HG03432 (cell line): ENCODE results near the gene SUPT20HL1.
"Not testable (repeated sequence)": the region's sequence is repeated elsewhere in the genome, so short reads cannot be mapped to it uniquely, and the experiment has no call there.

Experiments used
- ATAC-seq: cut with Tn5 transposase; IDR thresholded peaks from one replicate; pipeline ENCODE4 v1.9.1; 2021; ENCODE audit warnings: mild to moderate bottlenecking, moderate library complexity; ENCODE audit not compliant: unreplicated experiment

SUPT20HL1 gene

DNA sequence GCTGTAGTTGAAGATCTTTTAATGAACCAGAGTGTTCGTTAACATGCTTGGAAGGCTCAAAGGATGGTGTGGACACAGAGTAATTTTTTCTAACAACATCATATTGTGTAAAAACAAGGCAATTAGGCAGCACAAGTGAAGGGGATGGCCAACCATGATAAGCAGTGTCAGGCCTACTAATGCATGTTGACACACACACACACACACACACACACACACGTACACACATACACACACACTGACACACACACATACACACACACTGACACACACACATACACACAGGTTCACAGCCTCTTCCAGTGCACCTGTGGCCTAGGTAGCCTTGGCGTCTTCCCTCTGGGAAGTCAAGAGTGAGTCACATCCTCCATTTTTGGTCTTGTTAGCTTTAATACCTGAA, at the start of gene SUPT20HL1:
TSS of gene SUPT20HL1 (plus strand) at position 368 of the 400 bp plus-strand sequence. CDS start 2,122 bp downstream, outside the sequence.
- no peak for ATAC-seq

DNA sequence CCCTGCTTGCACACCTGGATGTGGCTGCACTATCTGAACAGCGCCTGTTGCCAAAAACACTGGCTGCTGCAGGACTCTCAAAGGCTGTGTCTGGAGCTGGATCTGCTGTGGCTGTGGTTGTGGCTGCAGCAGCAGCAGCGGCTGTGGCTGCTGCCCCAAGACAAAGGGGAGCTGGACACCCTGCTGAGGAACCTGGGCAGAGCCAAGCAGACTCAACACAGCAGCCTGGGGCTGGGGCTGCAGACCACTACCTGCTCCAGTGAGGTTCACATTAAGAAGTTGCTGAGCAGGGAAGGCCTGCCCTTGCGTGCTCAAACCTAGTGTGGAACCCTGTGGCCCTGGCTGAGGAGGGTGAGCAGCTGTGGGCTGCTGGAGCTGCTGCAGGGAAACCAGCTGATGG, 49.5 kb upstream of the SUPT20HL1 start:
- not testable (repeated sequence) for ATAC-seq

DNA sequence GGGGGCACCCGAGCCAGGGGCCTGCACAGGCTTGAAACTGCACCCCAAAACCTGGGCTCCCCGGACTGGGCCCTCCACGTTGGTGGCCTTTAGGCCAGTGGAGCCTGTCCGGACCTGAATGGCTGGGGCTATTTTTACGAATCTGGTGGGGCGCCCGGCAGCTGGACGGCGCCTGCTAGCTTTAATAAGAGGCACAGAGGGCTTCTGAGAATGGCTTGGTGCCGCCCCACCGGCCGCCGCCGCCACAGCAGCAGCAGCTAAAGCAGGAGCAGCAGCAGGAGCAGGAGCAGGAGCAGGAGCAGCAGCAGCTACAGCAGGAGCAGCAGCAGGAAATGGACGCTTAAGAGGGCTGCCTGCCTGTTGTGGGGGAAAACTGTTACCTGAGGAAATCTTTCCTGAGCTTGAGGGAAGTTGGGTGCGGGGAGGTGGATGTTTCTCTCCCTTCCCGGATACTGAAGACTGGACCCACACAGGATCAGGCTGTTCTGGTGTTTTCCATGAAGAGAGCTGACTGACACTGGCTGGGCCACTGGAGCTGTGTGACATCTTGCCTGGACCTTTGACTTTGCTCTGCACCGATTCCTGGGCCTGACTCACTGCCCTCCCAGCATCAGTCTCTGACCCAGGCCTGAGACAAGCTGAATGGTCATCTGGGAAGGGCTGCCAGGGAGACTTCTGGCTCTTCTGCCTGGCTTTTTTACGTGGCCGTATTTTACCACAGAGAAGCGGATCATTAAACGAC, 48.8 kb upstream of the SUPT20HL1 start:
- not testable (repeated sequence) for ATAC-seq

DNA sequence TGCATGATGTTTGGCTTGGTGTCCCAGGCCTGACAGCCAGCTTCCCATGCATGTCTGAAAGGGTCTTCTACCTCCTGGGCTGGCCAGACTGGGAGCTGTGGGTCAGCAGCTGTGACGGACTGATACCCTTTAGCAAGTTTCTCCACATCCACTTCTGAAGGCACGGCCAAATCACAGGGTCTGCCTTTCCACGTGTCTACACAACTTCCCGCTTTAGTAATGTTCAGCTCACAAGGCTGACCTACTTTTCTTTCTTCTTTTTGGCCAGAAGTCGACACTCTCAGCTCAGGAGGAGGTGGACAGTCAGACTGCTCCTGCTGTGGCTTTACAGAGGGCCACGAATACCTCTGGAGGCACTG, 48.2 kb upstream of the SUPT20HL1 start:
- ATAC-seq: not testable (repeated sequence)

DNA sequence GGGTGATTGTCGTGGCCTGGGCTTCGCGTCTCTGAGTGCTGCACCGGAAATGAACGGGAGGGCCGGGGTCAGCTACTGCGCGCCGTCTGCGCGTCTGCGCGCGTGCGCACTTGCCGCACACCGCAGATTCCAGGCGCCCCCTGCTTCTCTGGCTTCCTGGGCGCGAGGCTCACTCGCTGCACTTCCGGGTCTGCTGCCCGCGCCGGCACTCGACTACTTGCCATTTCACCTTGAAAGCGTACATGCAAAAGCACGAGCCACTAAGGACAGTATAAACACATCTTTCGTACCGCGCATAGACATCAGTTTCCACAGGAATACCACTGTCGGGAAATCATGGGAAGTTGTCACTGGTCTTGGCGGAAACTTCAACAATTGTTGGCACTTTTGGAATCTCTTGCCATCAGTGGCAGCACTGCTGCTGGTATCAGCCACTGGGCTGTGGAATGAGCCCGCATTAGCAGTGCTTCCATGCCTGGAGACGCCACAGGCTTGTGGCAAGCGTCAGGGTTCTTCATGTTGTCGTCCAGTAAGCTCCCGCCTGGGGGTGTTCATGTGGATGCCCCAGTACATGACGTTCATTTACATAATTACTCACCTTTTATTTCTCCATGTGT, 46.3 kb upstream of the SUPT20HL1 start, which contains the start of gene SUPT20HL2:
TSS of gene SUPT20HL2 (minus strand) at position 51 of the 617 bp plus-strand sequence. CDS start 754 bp downstream, outside the sequence.
- ATAC-seq: no peak

DNA sequence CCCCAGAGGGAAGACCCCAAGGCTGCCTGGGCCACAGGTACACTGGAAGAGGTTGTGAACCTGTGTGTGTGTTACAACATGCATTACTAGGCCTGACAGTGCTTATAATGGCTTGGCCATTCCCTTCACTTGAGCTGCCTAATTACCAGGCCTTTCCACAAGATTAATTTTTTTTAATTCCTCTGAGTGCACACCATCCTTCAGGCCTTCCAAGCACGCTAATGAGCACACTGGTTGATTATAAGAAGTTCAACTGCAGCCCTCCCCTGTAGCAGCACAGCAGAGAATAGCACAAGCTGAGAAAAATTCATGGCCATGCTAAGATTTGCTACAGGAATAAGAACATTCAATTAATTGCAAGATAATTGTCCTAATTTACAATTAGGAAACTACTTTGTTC, 44.3 kb upstream of the SUPT20HL1 start:
- ATAC-seq: no peak

DNA sequence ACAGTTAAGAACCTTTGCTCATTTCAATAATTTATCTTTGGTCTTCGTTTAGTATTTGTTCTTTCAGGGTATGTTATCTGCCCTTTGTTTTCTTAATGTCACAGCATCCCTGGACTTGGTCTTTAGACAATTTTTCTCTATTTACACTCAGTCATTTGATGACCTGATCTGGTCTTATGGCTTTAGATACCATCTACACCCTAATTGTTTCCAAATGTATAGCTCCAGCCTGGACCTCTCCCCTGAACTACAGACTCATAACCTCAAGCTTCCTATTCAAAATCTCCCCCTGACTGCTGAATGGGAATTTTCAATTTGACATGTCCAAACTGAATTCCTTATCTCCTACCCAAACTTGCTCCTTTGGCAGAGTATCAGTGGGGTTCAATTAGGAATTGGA, 42.9 kb upstream of the SUPT20HL1 start:
- ATAC-seq: no peak

DNA sequence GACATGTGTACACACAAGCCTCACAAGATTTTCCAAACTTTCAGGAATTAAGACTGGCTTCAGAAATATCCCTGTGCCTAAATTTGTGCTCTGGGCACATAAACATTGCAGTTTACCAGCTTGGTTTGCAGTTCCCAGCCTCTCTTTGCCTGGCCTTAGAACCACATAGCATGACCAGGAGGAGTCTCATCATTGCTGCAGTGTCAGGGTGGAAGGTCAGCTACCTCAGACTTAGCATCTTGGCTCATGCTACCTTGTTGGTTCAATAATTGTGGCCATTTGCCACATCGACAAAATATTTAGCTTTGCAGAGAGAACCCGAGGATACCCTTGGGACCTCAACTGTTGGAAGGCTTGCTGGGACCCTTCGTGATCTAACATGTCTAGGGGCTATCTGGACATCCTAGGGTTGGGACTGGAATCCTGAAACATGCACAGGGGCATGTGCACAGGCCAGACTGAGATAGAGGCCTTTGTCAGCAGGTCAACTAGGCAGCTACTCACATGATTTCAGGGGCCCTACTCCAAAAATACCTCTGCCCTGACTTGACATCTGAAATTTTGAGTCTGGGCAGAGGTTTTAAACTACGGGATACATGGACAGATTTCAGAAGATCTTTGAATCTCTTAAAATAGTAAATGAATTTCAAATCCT, 38.6 kb upstream of the SUPT20HL1 start:
- no peak for ATAC-seq

DNA sequence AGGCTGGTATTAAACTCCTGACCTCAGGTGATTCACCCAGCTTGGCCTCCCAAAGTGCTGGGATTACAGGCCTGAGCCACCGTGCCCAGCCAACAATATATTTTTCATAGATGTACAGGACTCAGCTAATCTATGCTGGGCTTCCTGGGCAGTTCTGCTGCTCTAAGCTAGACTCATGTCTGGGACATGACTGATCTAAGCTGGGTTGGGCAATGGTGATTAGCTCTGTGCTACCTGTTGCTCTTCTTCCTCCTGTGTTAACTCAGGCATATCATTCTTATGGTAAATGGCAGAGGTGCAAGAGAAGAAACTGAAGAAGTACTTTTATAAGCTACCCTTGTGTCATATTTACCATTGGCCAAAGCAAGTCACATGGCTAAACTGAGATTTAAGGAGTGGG, 35.2 kb upstream of the SUPT20HL1 start:
- ATAC-seq: no peak

DNA sequence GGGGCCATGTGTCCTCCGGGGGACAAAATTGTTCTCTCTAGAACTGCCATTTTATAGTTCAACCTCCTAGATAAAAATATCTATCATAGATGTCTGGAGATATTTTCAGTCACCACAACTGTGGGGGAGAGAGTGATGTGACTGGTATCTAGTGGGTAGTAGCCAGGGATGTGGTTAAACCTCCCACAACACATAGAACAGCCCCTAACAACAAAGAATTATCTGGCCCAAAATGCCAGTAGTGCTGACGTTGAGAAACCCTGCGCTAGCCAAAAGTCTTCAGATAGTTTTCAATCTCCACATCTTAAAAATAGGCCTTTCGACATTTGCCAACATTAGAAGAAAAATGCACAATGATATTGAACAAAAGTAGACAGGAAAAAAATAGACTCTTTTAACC, 27.6 kb upstream of the SUPT20HL1 start:
- no peak for ATAC-seq

DNA sequence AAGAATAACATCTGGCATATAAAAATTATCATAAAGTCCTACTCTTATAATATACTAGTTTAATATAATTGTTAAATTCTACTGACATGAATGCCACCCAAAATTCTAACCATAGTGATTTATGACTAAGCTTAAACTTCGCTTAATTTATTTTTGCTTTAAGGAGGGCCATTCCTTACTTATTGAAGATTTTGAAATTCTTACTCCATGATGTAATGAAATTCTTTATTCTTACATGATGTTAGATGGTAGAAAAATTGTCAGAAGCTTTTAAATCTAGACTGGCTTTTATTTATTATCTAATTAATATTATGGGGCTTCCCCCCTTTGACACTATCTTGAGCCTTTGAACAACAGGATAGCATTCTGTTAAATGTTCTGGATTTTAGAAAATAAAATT, 27.1 kb upstream of the SUPT20HL1 start:
- no peak for ATAC-seq

DNA sequence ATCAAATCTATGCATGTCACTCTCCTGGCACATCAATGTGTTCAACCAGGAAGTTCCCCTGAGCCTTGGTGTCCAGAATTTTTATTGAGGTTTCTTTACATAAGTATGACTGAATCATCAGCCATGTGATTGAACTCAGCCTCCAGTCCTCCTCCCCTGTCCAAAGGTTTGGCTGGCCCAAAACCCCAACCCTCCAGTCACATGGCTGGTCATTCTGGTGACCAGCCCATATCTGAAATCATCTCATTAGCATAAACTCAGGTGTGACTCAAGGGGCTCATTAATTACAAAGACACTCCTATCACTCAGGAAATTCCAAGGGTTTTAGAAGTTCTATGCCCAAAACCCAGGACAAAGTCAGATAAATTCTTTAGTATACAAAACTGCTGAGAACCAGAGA, 26.0 kb upstream of the SUPT20HL1 start:
- no peak for ATAC-seq

DNA sequence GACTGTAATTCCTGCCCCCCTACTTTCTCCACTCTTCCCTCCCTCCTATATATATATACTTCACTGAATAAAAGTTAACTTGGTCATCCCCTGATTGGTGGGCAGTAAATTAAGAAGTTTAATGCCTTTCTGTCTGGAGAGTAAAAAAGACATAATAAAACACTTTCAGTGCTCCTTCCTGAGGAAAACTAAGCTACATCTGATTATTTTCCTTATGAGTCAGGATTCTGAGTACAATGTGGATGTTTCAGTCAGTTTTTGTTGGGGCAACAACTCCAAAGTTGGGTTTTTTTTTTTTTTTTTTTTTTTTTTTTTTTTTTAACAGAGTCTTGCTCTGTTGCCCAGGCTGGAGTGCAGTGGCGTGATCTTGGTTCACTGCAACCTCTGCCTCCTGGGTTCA, 24.6 kb upstream of the SUPT20HL1 start:
- ATAC-seq: no peak

DNA sequence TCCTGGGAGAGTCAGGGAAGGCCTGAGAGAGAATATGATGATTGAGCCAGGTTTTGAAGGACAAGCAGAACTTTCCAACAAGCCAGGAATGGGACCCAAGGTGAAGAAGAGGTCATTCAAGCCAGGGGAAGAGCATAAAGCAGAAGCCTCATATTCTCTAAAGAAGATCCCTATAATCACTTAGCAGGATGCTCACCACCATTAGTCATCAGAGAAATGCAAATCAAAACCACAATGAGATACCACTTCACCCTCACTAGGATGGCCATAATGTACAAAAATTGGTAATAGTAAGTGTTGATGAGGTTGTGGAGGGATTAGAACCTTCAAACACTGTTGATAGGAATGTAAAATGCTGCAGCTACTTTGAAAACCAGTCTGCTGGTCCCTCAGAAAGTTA, 20.5 kb upstream of the SUPT20HL1 start:
- ATAC-seq: no peak

DNA sequence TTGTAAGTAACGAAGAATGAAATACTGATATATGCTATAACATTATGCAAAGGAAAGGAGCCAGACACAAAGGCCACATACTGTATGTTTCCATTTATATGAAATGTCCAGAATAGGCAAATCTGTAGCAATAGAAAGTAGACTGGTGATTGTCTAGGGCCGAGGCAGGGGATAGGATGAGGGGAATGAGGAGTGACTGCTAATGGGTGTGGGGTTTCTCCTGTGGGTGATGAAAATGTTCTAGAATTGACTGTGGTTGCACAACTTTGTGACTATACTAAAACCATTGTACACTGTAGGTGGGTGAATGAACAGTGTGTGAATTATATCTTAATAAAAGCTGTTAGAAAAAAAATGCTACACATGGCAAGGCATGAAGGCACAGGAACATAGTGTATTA, 19.9 kb upstream of the SUPT20HL1 start:
- no peak for ATAC-seq

DNA sequence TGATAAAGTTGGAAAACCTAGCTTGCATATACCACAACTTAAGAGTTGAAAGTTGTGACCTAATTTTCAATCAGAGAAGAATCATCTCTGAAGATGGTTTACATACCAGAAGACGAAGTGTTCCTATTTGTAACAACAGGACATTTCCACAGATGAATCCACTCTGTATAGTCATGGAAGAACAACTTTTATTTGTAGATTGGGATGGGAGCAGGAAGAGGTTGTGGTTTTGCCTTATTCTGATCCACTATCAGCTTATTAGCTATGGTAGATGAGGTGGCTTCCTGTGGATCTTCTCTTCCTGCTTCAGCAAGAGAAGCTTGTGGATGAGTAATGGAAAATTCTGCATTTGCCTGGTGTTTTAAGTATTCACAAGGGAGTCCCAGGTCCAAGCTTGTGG, 18.6 kb upstream of the SUPT20HL1 start:
- no peak for ATAC-seq

DNA sequence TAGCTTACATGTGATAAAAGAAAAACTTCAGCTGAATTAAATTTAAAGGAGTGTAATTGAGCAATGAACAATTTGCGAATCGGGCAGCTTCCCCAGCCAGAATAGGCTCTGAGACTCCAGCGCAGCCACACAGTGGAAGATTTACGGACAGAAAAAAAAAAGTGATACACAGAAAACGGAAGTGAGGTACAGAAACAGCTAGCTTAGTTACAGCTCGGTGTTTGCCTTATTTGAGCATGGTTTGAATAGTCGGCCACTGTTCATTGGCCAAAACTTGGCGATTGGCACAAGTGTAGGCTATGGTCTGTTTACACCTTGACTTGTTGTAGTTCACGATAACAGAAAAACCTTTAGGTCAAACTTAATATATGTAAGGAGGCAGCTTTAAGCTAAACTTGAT, 16.7 kb upstream of the SUPT20HL1 start:
- ATAC-seq: peak; percentile 94

DNA sequence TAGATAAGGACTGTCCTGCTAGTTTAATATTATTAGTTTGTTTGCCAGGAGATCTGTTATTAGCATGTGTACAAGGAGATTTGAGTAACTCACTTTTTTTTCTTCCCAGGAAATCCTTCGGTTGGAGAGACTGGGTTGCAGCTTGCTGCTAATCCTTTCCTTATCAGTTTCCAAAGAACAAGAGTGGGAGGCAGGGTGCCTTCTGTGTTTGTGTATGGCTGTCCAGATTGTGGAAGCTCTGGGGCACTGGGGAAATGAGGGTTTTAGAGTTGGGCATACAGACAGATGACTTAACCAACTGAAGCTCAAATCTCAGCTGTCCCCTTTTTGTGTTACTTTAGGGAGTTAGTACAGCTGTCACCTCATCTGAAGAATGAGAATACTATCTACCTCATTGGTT, 12.6 kb upstream of the SUPT20HL1 start:
- no peak for ATAC-seq

DNA sequence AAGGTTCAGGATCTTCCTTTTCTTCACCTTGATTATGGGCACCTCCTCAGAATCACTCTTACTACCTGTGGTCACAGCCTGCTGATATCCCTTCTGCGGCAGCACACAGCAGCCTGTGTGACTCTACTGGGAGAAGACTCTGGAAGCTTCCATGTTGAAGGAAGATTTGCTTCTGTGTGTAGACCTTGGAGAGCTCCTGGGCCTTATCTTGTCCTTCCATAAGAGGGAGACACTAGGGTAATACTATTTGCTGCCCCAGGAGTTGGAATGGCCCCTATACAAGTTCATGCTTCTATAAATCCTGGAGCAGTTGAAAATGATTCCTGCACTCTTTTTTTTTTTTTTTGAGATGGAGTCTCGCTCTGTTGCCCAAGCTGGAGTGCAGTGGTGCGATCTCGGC, 10.2 kb upstream of the SUPT20HL1 start:
- no peak for ATAC-seq

DNA sequence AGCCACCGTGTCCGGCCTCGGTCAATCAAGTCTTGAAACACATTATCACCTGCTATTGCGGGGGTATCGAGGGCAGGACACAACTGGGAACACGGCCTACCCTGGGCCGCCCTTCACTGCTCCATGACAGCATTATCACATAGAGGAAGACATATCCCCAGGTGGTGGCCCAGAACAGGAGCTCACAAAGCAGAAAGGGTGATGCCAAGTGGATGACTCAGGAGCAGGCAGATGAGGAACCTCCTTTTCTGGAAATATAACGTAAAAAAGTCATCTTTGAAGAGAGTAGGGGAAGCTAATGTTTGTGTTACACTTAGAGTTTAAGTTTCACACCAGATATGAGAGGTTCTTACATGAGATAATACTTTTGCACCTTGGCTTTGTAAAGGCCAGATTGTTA, 5.3 kb upstream of the SUPT20HL1 start:
- ATAC-seq: no peak

DNA sequence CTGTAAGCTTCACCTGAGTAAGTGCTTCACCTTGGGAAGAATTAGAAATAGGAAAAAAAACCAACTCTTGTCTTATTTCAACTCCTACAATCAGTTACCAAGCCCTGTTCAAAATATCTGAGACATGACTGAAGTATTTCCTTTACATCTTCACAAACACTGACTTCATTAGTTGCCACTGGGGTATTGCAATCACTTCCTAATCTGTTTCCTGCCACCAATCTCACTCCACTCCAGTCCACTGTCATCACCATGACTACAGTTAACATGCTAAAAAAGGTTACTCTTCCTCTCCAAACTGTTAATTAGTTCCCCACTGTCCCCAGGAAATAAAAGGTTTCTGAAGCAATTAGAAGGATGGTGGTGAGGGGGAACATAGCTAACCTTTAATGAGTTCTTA, 3.3 kb upstream of the SUPT20HL1 start:
- no peak for ATAC-seq

DNA sequence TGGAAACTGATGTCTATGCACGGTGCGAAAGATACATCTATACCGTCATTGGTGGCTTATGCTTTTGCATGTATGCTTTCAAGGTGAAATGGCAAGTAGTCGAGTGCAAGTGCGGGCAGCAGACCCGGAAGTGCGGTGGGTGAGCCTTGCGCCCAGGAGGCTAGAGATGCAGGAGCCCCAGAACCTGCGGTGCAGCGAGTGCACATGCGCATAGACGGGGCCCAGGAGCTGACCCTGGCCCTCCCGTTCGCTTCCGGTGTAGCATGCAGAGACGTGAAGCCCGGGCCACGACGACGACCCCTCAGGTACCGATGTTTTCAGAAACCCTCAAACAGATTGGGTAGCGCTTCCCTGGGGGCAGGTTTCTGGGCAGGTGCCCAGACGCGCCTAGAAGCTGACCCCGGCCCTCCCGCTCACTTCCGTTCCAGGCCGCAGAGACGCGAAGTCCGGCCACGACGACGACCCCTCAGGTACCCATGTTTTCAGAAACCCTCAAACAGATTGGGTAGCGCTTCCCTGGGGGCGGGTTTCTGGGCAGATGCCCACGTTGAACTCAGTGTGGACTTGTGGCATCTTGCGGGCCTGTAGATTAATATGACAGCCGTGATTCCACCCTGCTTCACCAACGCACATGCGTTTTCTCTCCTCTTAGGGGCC, 1.8 kb downstream of the SUPT20HL1 start:
- ATAC-seq: not testable (repeated sequence)
